K562 (cell line): ENCODE data around the gene PPFIA1. TPM values are rescaled to one million over a fixed set of nuclear protein-coding genes. Genes with fewer than 3 reads are reported as not detected.

ENCODE experiments used
- CTBP1 ChIP-seq: fragments of 450-650 bp; IDR thresholded peaks from 2 replicates; pipeline ENCODE4 v1.6.1; 2016; ENCODE audit warnings: borderline replicate concordance
- GABPB1 ChIP-seq: sonication (generic); formaldehyde crosslinking; IDR thresholded peaks from 2 replicates; pipeline ENCODE4 v1.8.0; 2022; ENCODE audit warnings: mild to moderate bottlenecking, missing genetic modification reagents
- HNRNPH1 ChIP-seq: fragments of 200-400 bp; formaldehyde crosslinking; optimal IDR thresholded peaks from 2 replicates; pipeline ENCODE3; 2017; ENCODE audit warnings: low read depth, mild to moderate bottlenecking, low read length, moderate library complexity
- NONO ChIP-seq, 2 experiments: fragments of 200-400 bp in 1 of 2; fragments of 450-650 bp in 1 of 2; formaldehyde crosslinking in 1 of 2; IDR thresholded peaks; 2 replicates each; pipeline ENCODE4 v1.6.1; 2017; ENCODE audit warnings: low read depth in 2 of 2, mild to moderate bottlenecking in 2 of 2, moderate library complexity in 2 of 2, low read length in 1 of 2
- POLR2G ChIP-seq: fragments of 200-400 bp; formaldehyde crosslinking; IDR thresholded peaks from 2 replicates; pipeline ENCODE4 v1.6.1; 2017; ENCODE audit warnings: low read depth, mild to moderate bottlenecking, antibody characterized with exemption, low read length, moderate library complexity
- PTBP1 ChIP-seq: fragments of 200-400 bp; formaldehyde crosslinking; IDR thresholded peaks from 2 replicates; pipeline ENCODE4 v1.6.1; 2017; ENCODE audit warnings: low read depth, low read length
- RBBP5 ChIP-seq: fragments of 200-600 bp; sonication (generic); IDR thresholded peaks from 2 replicates; pipeline ENCODE4 v1.6.1; 2012; ENCODE audit warnings: borderline replicate concordance, mild to moderate bottlenecking, low read length, control low read depth, inconsistent platforms; ENCODE audit not compliant: insufficient read depth, poor library complexity, severe bottlenecking
- SMAD4 ChIP-seq: fragments of 250-450 bp; sonication (Bioruptor Pico); conservative IDR thresholded peaks from 2 replicates; pipeline ENCODE4 v1.8.0; 2021; ENCODE audit warnings: inconsistent platforms, mild to moderate bottlenecking, moderate library complexity
- TAF1 ChIP-seq: IDR thresholded peaks from 2 replicates; pipeline ENCODE4 v1.6.1; 2011; ENCODE audit warnings: mild to moderate bottlenecking, low read length, moderate library complexity; ENCODE audit not compliant: insufficient read depth, control insufficient read depth, severe bottlenecking; ENCODE audit errors: extremely low read depth
- TCF3 ChIP-seq: sonication (generic); formaldehyde crosslinking; IDR thresholded peaks from 2 replicates; pipeline ENCODE4 v1.4.0; 2020; ENCODE audit warnings: mild to moderate bottlenecking, missing genetic modification reagents
- TEAD1 ChIP-seq, 2 experiments: fragments of 450-650 bp in 1 of 2; sonication (generic) in 1 of 2; formaldehyde crosslinking; IDR thresholded peaks; 2 replicates each; pipeline versions ENCODE4 v1.4.0 to v1.8.0; 2020 to 2022; ENCODE audit warnings: mild to moderate bottlenecking in 2 of 2, missing genetic modification reagents in 1 of 2
- ZBTB1 ChIP-seq: sonication (generic); formaldehyde crosslinking; IDR thresholded peaks from 2 replicates; pipeline ENCODE4 v1.8.1; 2023; ENCODE audit warnings: missing genetic modification reagents, low read depth, mild to moderate bottlenecking, borderline replicate concordance
- ZBTB7A ChIP-seq: IDR thresholded peaks from 2 replicates; pipeline ENCODE4 v1.6.1; 2011; ENCODE audit warnings: low read depth, mild to moderate bottlenecking, low read length, moderate library complexity, borderline replicate concordance; ENCODE audit not compliant: control insufficient read depth
- ZNF263 ChIP-seq: sonication (generic); formaldehyde crosslinking; IDR thresholded peaks from 2 replicates; pipeline ENCODE4 v1.8.0; 2022; ENCODE audit warnings: mild to moderate bottlenecking, missing genetic modification reagents, borderline replicate concordance
- polyA plus RNA-seq, 8 experiments: library from polyadenylated mRNA; depleted of rRNA in 4 of 8; stranded (reverse) in 5 of 8; unstranded in 3 of 8; fragments of >200 nt; fragmentation: Nextera tagmentation in 2 of 8; fragmentation: Illumina TruSeq in 1 of 8; extraction: Ambion mirVana in 2 of 8; extraction: Trizol in 1 of 8; gene quantifications; 2 replicates each; pipeline versions ENCODE4 v1.2.1 to v1.2.3, GENCODE V29; 2011 to 2014; ENCODE audit warnings: inconsistent platforms in 1 of 8, missing spikeins in 1 of 8
- total RNA-seq, 7 experiments: library from RNA; depleted of rRNA in 6 of 7; stranded (reverse); fragments of >200 nt in 6 of 7; fragmentation: Illumina TruSeq in 2 of 7; extraction: Trizol in 2 of 7; gene quantifications; 2 replicates each; pipeline versions ENCODE4 v1.2.1 to v1.2.3, GENCODE V29; 2011 to 2021; ENCODE audit warnings: low replicate concordance in 1 of 7
- TF ChIP-seq, protein P1 (sequence below): fragments of 450-650 bp; formaldehyde crosslinking; IDR thresholded peaks from 2 replicates; pipeline ENCODE4 v1.4.0; 2020; ENCODE audit warnings: mild to moderate bottlenecking, moderate library complexity
- TF ChIP-seq, protein P2 (sequence below), 2 experiments: IDR thresholded peaks; 2 replicates each; pipeline ENCODE4 v1.6.1; 2011; ENCODE audit warnings: borderline replicate concordance in 1 of 2, control low read depth in 1 of 2, low read depth in 1 of 2, low read length in 1 of 2, mild to moderate bottlenecking in 1 of 2, mixed read lengths in 1 of 2, moderate library complexity in 1 of 2; ENCODE audit not compliant: insufficient read depth in 1 of 2, insufficient read length in 1 of 2, poor library complexity in 1 of 2, severe bottlenecking in 1 of 2; ENCODE audit errors: extremely low read depth in 1 of 2
- TF ChIP-seq, protein P3 (sequence below): fragments of 450-650 bp; IDR thresholded peaks from 2 replicates; pipeline ENCODE4 v1.6.1; 2016; ENCODE audit warnings: low read depth, mild to moderate bottlenecking, moderate library complexity
- TF ChIP-seq, protein P4 (sequence below): fragments of 450-650 bp; IDR thresholded peaks from 2 replicates; pipeline ENCODE4 v1.6.1; 2016; ENCODE audit warnings: antibody characterized with exemption
- TF ChIP-seq, protein P5 (sequence below): sonication (generic); formaldehyde crosslinking; IDR thresholded peaks from 2 replicates; pipeline ENCODE4 v1.8.0; 2022; ENCODE audit warnings: mild to moderate bottlenecking, missing genetic modification reagents

The PPFIA1 gene
- total and polyA plus RNA-seq, 9 of the 15 experiments (the other 6 are each of a cell fraction or from before 2014, with no cell fraction given), result 9.9 to 41.5 (median 28.5) TPM

DNA sequence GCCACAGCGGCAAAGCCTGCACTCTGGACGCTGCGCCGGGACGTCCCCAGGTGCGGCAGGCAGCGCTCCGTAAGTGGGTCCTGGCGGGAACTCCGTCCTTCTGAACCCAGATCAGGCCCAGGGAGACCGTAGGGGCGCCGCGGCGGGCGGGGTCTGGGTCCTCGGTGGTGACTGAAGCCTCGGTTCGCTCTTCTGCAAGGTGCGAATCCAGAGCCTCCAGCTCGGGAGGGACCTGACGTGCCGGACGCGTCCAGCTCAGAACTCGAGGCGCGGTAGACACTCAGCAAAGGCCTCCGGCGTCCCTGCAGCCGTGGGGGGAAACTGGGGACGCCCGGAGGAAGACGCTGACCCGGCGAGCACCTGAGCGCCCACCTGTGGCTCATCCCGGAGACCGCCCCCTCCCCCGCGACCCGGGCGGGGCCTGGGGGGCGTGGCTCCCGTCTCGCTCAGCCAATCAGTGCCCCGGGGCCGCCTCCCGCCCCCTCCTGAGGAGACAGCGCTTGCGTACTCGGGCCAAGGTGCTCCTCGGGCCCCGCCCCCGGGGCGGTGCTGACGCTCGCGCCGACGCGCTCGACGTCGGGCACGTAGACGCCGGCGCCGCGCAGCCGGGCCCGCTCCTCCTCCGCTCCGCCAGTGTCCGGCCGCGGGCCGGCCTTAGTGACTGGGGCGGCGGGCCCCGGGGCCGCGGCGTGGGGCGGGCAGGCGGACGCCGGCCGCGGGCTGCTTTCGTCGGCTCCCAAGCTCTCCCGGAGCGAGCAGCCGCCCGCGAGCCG lies at the start of gene PPFIA1 (continued):
- TF ChIP-seq, protein P1, sequence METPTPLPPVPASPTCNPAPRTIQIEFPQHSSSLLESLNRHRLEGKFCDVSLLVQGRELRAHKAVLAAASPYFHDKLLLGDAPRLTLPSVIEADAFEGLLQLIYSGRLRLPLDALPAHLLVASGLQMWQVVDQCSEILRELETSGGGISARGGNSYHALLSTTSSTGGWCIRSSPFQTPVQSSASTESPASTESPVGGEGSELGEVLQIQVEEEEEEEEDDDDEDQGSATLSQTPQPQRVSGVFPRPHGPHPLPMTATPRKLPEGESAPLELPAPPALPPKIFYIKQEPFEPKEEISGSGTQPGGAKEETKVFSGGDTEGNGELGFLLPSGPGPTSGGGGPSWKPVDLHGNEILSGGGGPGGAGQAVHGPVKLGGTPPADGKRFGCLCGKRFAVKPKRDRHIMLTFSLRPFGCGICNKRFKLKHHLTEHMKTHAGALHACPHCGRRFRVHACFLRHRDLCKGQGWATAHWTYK, result no peak
- TF ChIP-seq SMAD4 (peak; percentile 81), TEAD1 (CRISPR knock-in tag; IDR thresholded peaks at IDR 0.05) (0 out of 4 replicates have a peak, but pooled peaks of 1 of the 2 experiments have one; percentile 45), ZBTB7A (peak; percentile 60; the same call in 1 of the 2 replicates), TAF1 (peak; percentile 67), HNRNPH1 (no peak), GABPB1 (CRISPR knock-in tag) (peak; percentile 15; the same call in 1 of the 2 replicates), NONO (IDR thresholded peaks at IDR 0.05; ENCODE audit: low read depth in 2 of 2, low read length in 1 of 2) (peak in 1 of 2 experiments; percentile 90; a peak in 2 of 4 replicates), CTBP1 (peak; percentile 85), POLR2G (peak; percentile 91), PTBP1 (no peak), ZNF263 (CRISPR knock-in tag) (0 out of 2 replicates have a peak, but pooled peaks have one; percentile 16), RBBP5 (peak; percentile 2), ZBTB1 (0 out of 2 replicates have a peak, but pooled peaks have one; percentile 40), TCF3 (no peak)
- TF ChIP-seq, protein P2, sequence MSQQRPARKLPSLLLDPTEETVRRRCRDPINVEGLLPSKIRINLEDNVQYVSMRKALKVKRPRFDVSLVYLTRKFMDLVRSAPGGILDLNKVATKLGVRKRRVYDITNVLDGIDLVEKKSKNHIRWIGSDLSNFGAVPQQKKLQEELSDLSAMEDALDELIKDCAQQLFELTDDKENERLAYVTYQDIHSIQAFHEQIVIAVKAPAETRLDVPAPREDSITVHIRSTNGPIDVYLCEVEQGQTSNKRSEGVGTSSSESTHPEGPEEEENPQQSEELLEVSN (IDR thresholded peaks at IDR 0.05; ENCODE audit: borderline replicate concordance in 1 of 2, extremely low read depth in 1 of 2, insufficient read depth in 1 of 2, insufficient read length in 1 of 2, low read depth in 1 of 2, low read length in 1 of 2, poor library complexity in 1 of 2, severe bottlenecking in 1 of 2), result peak in 1 of 2 experiments; percentile 40
- TF ChIP-seq, protein P3, sequence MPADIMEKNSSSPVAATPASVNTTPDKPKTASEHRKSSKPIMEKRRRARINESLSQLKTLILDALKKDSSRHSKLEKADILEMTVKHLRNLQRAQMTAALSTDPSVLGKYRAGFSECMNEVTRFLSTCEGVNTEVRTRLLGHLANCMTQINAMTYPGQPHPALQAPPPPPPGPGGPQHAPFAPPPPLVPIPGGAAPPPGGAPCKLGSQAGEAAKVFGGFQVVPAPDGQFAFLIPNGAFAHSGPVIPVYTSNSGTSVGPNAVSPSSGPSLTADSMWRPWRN, result no peak
- TF ChIP-seq, protein P4, sequence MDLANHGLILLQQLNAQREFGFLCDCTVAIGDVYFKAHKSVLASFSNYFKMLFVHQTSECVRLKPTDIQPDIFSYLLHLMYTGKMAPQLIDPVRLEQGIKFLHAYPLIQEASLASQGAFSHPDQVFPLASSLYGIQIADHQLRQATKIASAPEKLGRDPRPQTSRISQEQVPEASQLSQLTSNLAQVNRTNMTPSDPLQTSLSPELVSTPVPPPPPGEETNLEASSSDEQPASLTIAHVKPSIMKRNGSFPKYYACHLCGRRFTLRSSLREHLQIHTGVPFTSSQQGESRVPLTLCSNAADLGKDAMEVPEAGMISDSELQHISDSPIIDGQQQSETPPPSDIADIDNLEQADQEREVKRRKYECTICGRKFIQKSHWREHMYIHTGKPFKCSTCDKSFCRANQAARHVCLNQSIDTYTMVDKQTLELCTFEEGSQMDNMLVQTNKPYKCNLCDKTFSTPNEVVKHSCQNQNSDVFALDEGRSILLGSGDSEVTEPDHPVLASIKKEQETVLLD, result no peak
- TF ChIP-seq, protein P5, sequence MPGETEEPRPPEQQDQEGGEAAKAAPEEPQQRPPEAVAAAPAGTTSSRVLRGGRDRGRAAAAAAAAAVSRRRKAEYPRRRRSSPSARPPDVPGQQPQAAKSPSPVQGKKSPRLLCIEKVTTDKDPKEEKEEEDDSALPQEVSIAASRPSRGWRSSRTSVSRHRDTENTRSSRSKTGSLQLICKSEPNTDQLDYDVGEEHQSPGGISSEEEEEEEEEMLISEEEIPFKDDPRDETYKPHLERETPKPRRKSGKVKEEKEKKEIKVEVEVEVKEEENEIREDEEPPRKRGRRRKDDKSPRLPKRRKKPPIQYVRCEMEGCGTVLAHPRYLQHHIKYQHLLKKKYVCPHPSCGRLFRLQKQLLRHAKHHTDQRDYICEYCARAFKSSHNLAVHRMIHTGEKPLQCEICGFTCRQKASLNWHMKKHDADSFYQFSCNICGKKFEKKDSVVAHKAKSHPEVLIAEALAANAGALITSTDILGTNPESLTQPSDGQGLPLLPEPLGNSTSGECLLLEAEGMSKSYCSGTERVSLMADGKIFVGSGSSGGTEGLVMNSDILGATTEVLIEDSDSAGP (CRISPR knock-in tag), result no peak
